Subcutaneous adipose tissue (tissue), 4 donors: Measurements from ENCODE around the gene STAM. TPM values are rescaled to one million over a fixed set of nuclear protein-coding genes. Genes with fewer than 3 reads are reported as not detected.

Source experiments
- total RNA-seq, 4 donors: library from RNA; depleted of rRNA; stranded (reverse); fragments of >200 nt; gene quantifications; one replicate each; pipeline ENCODE4 v1.1.0, GENCODE V29; 2016
- TF ChIP-seq, protein P1 (sequence below): fragments of 450-650 bp; IDR thresholded peaks from one replicate; pipeline ENCODE4 v1.5.1; 2016; ENCODE audit warnings: low read depth, mild to moderate bottlenecking, control low read depth, antibody characterized with exemption, moderate library complexity

The STAM gene
- total RNA-seq, 4 donors from 2014 or later = 14.5 to 28.8 (median 25.6) TPM

DNA sequence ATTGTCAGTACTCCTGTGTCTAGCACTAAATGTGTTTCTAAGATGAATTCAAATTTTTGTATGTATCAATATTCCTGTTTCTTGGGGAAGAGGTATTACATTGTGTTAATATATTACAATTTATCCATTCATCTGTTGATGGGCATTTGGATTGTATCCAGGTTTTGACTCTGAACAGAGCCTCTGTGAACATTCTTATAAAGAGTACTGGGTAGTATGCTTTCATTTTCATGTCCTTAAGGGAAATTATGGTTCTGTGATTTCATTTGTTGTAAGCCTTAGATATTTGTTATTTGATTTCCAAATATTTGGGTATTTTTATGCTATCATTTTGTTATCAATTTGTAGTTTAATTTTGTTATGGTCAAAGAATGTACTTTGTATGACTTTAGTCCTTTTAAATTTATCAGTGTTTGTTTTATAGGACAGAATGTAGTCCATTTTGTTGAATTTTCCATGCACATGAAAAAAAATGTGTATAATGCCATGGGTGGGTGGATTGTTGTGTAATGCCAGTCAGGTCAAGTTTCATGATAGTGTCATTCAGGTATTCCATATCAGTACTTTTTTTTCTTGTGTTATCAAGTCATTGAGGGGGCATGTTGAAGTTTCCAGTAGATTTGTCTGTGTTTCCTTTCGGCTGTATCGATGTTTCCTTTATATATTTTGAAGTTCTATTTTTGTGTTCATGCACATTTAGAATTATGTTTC, 38.4 kb downstream of the STAM start:
- TF ChIP-seq, protein P1, sequence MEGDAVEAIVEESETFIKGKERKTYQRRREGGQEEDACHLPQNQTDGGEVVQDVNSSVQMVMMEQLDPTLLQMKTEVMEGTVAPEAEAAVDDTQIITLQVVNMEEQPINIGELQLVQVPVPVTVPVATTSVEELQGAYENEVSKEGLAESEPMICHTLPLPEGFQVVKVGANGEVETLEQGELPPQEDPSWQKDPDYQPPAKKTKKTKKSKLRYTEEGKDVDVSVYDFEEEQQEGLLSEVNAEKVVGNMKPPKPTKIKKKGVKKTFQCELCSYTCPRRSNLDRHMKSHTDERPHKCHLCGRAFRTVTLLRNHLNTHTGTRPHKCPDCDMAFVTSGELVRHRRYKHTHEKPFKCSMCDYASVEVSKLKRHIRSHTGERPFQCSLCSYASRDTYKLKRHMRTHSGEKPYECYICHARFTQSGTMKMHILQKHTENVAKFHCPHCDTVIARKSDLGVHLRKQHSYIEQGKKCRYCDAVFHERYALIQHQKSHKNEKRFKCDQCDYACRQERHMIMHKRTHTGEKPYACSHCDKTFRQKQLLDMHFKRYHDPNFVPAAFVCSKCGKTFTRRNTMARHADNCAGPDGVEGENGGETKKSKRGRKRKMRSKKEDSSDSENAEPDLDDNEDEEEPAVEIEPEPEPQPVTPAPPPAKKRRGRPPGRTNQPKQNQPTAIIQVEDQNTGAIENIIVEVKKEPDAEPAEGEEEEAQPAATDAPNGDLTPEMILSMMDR = no peak

DNA sequence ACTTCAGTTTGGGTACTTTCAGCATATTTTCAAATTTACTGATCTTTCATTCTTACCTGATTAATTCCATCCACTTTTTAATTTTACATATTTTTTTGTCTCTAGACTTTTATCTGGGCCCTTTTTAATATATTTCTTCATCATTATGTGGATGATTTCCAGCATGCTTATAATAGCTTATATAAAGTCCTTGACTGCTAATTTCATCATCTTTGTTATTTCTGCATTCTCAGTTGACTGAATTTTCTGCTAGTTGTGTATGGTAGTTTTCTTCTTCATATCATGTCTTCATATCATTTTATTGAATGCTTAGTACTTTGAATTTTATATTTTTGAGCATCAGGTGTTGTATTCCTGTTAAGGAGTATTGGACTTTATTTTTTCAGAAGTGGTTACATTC, 39.6 kb downstream of the STAM start:
- TF ChIP-seq, protein P1 = no peak

DNA sequence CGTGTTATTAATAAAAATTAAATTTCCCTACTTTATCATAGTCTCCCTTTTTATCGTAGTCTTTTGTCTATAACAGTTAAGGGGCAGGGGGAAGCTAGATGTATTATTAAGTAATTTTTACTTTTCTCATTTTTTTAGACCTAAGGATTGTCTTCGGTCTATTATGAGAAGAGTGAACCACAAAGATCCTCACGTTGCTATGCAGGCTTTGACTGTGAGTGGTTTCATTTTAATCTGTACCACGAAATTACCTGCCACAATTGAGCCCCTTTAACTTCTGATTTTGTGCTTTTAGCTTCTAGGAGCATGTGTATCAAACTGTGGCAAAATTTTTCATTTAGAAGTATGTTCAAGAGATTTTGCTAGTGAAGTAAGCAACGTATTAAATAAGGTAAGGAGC, 40.6 kb downstream of the STAM start:
- TF ChIP-seq, protein P1 = no peak

DNA sequence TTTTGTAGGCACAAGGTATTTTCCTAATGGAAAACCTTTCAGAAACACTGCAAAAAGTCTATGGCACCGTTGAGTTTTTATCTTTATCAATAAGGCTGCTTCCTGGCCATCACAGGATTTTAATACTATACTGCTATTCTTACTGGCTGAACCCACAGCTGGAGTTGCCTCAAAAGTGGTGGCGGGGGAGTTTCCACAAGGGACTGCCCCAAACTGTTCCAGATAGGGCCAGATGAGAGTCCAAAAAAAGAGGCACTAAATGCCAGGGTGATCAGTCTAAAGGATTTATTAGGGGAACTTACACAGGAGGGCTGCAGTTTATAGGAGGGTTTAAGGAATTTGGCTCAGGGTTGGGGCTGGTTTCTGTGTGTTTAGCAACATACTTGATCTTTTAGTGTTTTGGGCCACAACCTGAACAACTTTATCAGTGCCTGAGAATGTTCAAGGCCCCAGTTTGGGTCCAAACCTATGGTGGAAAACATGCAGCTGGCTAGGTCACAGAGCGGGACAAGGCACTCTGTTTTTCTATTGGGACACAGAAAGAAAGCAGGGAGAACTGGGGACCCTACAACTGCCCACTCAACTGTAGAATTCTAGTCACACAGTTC, 41.4 kb downstream of the STAM start:
- TF ChIP-seq, protein P1 = no peak

DNA sequence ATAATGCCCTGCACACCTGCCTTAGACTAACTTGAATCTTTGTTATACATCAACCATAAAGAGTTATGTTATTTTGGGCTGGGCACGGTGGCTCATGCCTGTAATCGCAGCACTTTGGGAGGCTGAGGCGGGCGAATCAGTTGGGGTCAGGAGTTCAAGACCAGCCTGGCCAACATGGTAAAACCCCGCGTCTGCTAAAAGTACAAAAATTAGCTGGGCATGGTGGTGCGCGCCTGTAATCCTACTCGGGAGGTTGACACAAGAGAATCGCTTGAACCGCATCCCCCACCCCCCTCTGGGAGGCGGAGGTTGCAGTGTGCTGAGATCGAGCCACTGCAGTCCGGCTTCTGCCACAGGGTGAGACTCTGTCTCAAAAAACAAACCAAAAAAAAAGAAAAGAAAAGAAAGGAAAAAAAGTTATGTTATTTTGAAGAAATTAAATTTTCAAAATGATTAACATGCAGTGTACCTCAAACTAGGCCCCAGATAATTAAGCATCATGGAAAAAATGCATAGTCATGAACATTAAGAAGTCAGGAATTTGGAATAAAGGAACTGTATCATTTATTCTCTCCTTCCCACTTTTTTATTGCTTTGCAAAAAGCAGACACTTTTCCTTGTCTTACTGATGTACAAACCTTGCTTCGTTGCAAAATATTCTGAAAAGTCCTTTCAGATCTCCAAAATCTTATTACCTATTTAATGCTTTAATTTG, 43.3 kb downstream of the STAM start:
- TF ChIP-seq, protein P1 = no peak

DNA sequence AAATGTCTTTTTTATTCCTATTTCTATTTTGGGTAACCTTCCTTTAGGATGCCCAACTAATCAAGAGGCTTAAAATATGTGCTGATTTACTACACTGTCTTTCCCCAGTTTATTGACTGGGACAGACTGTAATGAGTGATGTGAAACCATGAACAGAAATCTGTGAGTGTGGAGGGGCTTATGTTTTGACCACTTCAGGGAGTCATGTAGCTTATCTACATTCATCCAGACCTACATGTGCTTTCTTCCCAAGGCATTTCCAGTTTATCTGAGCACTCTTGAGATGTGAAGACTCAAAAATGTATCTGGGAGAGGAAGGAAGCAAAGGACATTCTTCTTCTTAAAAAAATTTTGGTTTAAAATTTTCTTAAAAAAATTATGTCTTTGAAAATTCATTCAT, 45.2 kb downstream of the STAM start:
- TF ChIP-seq, protein P1 = no peak

DNA sequence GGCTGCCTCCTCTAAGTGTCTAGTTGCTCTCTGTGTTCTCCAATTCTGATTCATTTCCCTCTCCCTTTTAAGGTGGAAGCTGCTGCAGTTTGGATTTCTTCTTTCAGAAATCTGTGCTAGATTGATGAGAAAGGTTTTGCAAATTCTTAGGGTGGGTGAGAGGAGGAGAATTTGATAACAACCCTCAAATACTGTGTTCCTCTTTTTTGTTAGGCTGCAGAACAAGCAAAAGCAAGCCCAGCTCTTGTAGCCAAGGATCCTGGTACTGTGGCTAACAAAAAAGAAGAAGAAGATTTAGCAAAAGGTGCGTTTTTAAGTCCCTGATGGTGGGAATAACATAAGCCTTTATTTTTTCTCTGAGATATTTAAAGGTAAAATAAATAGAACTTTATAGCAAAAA, 49.1 kb downstream of the STAM start:
- TF ChIP-seq, protein P1 = no peak
